Nucleus accumbens (tissue), 56 donors: ENCODE measurements around the gene SSH2.

Source experiments
- DNase-seq, 56 donors: peaks; one replicate each; lab custom pipeline; 2025; lab: John Stamatoyannopoulos, UW

The SSH2 gene

GRCh38 chr17:29844339-29845048 is 85.5 kb downstream of the SSH2 start:
- DNase-seq: no peak

- DNase-seq: no peak
Observed at GRCh38 chr17:29840884-29841283, 89.1 kb downstream of the SSH2 start.

- DNase-seq: no peak
Observed at GRCh38 chr17:29839656-29840055, 90.4 kb downstream of the SSH2 start.

- peak in 25 of 56 donors; percentile 2 to 64 (median 24) for DNase-seq
Observed at GRCh38 chr17:29838961-29839360, 91.1 kb downstream of the SSH2 start.

GRCh38 chr17:29837531-29837930 is 92.5 kb downstream of the SSH2 start:
- no peak for DNase-seq

GRCh38 chr17:29836643-29837042 is 93.4 kb downstream of the SSH2 start:
- DNase-seq: no peak

GRCh38 chr17:29835435-29836351 is 94.3 kb downstream of the SSH2 start:
- no peak for DNase-seq

- DNase-seq: no peak
Observed at GRCh38 chr17:29833801-29834200, 96.2 kb downstream of the SSH2 start.

GRCh38 chr17:29828676-29829284 is 101.2 kb downstream of the SSH2 start:
- DNase-seq: no peak

- no peak for DNase-seq
Observed at GRCh38 chr17:29827179-29827578, 102.8 kb downstream of the SSH2 start.

- DNase-seq: no peak
Observed at GRCh38 chr17:29826114-29826692, 103.8 kb downstream of the SSH2 start.

- DNase-seq: no peak
Observed at GRCh38 chr17:29825604-29826003, 104.4 kb downstream of the SSH2 start.

- DNase-seq: no peak
Observed at GRCh38 chr17:29821897-29822296, 108.1 kb downstream of the SSH2 start.

GRCh38 chr17:29820425-29820824 is 109.6 kb downstream of the SSH2 start:
- DNase-seq: no peak

GRCh38 chr17:29807520-29808361 is 122.3 kb downstream of the SSH2 start:
- peak in 43 of 56 donors; percentile 0 to 80 (median 30) for DNase-seq

- no peak for DNase-seq
Observed at GRCh38 chr17:29802246-29802645, 127.8 kb downstream of the SSH2 start.

- DNase-seq: no peak
Observed at GRCh38 chr17:29800457-29800856, 129.6 kb downstream of the SSH2 start.

GRCh38 chr17:29796652-29797051 is 133.4 kb downstream of the SSH2 start:
- DNase-seq: no peak

- no peak for DNase-seq
Observed at GRCh38 chr17:29793501-29793900, 136.5 kb downstream of the SSH2 start.
